Cerebellar cortex (tissue), 1 donor: ENCODE results near the gene PRMT7.
A peak's percentile ranks its signal among the peaks of the same experiment; 100 is the strongest.
"Not testable (repeated sequence)": the region's sequence is repeated elsewhere in the genome, so short reads cannot be mapped to it uniquely, and the experiment has no call there.

Source experiments
- DNase-seq: peaks from one replicate; pipeline ENCODE4 v3.0.0-alpha.2; 2015; ENCODE audit warnings: low spot score

PRMT7 gene

GRCh38 chr16:68283801-68284598, 26.8 kb upstream of the PRMT7 start:
- no peak for DNase-seq

- no peak for DNase-seq
Measured at GRCh38 chr16:68284847-68285246, 26.0 kb upstream of the PRMT7 start.

- DNase-seq, result no peak
Measured at GRCh38 chr16:68285683-68286082, 25.1 kb upstream of the PRMT7 start.

GRCh38 chr16:68286153-68287074, 24.4 kb upstream of the PRMT7 start:
- DNase-seq, result no peak

GRCh38 chr16:68287276-68288251, 23.3 kb upstream of the PRMT7 start:
- DNase-seq, result no peak

- DNase-seq, result no peak
Measured at GRCh38 chr16:68288252-68288650, 22.6 kb upstream of the PRMT7 start.

GRCh38 chr16:68288796-68289195, 22.0 kb upstream of the PRMT7 start:
- not testable (repeated sequence) for DNase-seq

- DNase-seq, result no peak
Measured at GRCh38 chr16:68289202-68289601, 21.6 kb upstream of the PRMT7 start.

GRCh38 chr16:68289621-68290329, 21.0 kb upstream of the PRMT7 start:
- no peak for DNase-seq

GRCh38 chr16:68290450-68290849, 20.4 kb upstream of the PRMT7 start:
- no peak for DNase-seq

- DNase-seq, result no peak
Measured at GRCh38 chr16:68291227-68291626, 19.6 kb upstream of the PRMT7 start.

- DNase-seq, result no peak
Measured at GRCh38 chr16:68292425-68292824, 18.4 kb upstream of the PRMT7 start.

- no peak for DNase-seq
Measured at GRCh38 chr16:68296291-68296690, 14.5 kb upstream of the PRMT7 start.

GRCh38 chr16:68296693-68297092, 14.1 kb upstream of the PRMT7 start:
- no peak for DNase-seq

GRCh38 chr16:68297908-68298307, 12.9 kb upstream of the PRMT7 start:
- peak; percentile 19 for DNase-seq

GRCh38 chr16:68298312-68298711, 12.5 kb upstream of the PRMT7 start:
- no peak for DNase-seq

GRCh38 chr16:68298907-68299561, 11.8 kb upstream of the PRMT7 start:
- DNase-seq, result peak; percentile 86

GRCh38 chr16:68299571-68300453, 11.0 kb upstream of the PRMT7 start:
- no peak for DNase-seq

- no peak for DNase-seq
Measured at GRCh38 chr16:68300734-68301459, 9.9 kb upstream of the PRMT7 start.
